Myocyte (in vitro differentiated cells): Measurements from ENCODE around the gene LAMC2. TPM values are rescaled to one million over a fixed set of nuclear protein-coding genes. Genes with fewer than 3 reads are reported as not detected.

Experiments used
- DNase-seq: peaks from one replicate; pipeline ENCODE4 v3.0.0-alpha.2; 2012; ENCODE audit warnings: low read depth
- total RNA-seq: library from RNA; depleted of rRNA; stranded (reverse); fragments of >200 nt; gene quantifications from 2 replicates; pipeline ENCODE4 v1.2.3, GENCODE V29; 2014

LAMC2 gene
- total RNA-seq, 1 donor from 2014 or later: 2.3 TPM

- no peak for DNase-seq
These were observed 26.8 kb downstream of the LAMC2 start for GRCh38 chr1:183212870-183213269.

GRCh38 chr1:183214021-183214970, 28.2 kb downstream of the LAMC2 start:
- no peak for DNase-seq

DNA sequence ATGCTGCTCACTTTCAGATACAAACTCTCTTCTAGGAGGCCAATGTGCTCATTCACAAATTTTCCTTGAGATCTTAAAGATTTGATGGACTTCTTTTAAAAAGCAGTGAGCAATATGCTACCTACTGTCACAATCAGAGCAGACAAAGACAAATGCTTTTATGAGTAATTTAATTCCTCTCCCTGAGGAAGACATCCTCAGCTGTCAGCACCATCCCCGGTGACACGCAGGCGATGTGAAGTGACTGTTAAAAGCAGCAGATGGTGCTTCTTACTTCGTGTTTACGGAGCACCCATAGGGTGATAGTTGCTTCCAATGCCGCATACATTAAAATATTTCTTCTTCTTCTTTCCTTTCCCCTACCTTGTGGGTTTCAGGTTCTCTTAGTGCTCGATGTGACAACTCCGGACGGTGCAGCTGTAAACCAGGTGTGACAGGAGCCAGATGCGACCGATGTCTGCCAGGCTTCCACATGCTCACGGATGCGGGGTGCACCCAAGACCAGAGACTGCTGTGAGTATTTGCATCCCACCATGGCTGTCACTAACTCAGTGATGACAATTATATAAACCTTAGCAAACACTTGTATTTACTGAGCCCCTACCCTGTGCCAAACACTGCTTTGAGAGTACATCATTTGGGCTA, 29.1 kb downstream of the LAMC2 start:
- peak; percentile 56 for DNase-seq

DNA sequence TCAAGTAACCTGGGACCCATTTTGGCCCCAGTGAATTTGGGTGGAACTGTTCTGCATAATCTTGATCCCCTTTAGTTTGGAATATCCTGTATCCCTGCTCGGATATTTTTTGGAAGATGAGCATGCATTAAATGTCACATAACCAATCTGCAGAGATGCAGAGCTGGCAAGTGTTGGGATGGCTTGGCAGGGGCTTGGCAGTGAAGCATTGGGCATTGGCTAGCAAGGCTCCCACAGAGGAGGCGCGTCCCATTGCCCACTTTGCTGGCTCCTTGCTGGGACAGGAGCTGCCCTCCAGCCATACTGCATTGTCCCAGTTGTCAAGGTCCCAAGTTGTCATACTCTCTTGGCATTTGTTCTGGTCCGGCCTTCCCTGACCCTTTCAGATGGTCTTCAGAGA, 29.9 kb downstream of the LAMC2 start:
- no peak for DNase-seq

DNA sequence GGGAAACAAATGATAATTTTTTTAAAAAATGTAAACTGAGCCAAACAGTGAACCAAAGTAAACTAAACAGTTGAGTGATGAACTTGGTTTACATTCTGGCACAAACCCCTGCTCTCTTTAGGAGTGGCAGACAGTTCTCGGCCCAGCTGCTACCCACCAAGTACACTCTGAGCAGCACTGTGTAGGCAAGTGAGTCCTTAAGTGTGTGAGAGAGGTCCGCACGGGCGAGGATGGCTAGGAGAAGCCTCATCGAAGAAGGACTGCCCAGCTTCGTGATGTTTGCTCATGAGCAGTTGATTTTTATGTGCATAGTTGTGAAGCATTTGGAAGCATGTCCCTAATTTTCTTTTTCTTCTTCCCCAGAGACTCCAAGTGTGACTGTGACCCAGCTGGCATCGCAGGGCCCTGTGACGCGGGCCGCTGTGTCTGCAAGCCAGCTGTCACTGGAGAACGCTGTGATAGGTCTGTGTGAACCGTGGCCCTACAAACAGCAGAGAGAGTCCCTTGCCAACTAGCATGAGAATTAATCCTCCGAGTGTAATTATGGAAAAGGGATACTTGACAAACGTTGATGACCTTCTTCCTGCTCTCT, 32.1 kb downstream of the LAMC2 start:
- DNase-seq: no peak

- no peak for DNase-seq
These were observed 33.0 kb downstream of the LAMC2 start for GRCh38 chr1:183218971-183219615.

GRCh38 chr1:183219616-183220009, 33.5 kb downstream of the LAMC2 start:
- DNase-seq: no peak

- DNase-seq: no peak
These were observed 36.8 kb downstream of the LAMC2 start for GRCh38 chr1:183222909-183223308.

- DNase-seq: peak; percentile 68
These were observed 37.4 kb downstream of the LAMC2 start for GRCh38 chr1:183223467-183223866.

DNA sequence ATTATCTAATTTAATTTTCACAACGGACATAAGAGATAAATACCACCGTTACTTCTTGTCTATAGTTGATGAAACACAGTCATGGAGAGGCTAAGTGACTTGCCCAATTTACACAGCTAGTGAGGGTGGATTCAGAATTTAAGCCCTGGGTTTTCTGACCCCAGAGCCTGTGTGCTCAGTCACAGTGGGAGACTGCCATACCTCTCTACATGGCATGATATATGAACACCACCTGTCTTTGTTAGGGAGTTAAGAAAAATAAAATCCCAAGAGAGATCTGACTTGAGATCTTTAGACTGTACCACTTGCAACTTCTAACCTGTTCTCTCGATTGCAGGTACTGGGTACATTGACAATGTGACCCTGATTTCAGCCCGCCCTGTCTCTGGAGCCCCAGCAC, 40.3 kb downstream of the LAMC2 start:
- no peak for DNase-seq

- DNase-seq: no peak
These were observed 40.9 kb downstream of the LAMC2 start for GRCh38 chr1:183226963-183227362.

- DNase-seq: peak; percentile 62
These were observed 41.6 kb downstream of the LAMC2 start for GRCh38 chr1:183227422-183228346.

GRCh38 chr1:183228347-183229220, 42.5 kb downstream of the LAMC2 start:
- DNase-seq: no peak

DNA sequence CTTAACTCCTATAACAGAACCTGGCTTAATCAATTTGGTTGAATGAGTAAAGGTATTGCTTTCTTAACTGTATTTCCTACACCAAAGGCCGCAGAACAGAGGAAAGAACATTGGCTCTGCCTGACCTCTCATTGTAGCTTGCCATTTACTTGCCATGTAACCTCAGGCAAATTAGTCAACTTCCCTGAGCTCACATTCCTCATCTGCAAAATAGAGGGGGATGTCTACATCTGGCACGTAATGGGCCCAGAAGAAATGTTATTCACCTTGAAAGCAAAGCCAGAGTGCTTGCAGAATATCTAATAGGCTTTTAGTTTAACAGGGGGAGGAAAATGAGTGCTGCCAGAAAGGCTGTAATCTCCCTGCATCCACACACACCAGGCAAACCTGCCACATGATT, 44.3 kb downstream of the LAMC2 start:
- DNase-seq: no peak

DNA sequence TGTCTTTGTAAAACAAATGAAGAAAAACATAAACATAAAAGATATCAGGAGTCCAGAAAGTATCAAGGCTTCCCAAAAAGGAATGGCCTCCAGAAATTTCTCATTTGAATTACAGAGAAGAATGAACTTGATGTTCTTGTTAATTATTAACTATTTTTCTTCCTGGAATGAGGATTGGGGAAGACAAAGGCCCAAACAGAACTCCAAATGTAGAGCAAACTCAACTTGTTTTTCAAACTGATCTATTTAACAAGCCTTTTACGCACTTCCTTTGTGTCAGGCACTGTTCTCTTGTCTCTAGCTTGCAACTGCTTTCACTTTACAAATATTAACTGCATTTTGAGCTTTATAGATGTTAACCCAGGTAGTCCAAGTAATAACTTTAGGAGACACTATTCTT, 45.5 kb downstream of the LAMC2 start:
- no peak for DNase-seq

- no peak for DNase-seq
These were observed 47.0 kb downstream of the LAMC2 start for GRCh38 chr1:183233113-183233512.

- peak; percentile 95 for DNase-seq
These were observed 48.8 kb downstream of the LAMC2 start for GRCh38 chr1:183234660-183235476.

- no peak for DNase-seq
These were observed 49.4 kb downstream of the LAMC2 start for GRCh38 chr1:183235503-183235902.
